ENCODE results near the gene CXCR1.
"Not testable (repeated sequence)": the region's sequence is repeated elsewhere in the genome, so short reads cannot be mapped to it uniquely, and the experiment has no call there.

DNA sequence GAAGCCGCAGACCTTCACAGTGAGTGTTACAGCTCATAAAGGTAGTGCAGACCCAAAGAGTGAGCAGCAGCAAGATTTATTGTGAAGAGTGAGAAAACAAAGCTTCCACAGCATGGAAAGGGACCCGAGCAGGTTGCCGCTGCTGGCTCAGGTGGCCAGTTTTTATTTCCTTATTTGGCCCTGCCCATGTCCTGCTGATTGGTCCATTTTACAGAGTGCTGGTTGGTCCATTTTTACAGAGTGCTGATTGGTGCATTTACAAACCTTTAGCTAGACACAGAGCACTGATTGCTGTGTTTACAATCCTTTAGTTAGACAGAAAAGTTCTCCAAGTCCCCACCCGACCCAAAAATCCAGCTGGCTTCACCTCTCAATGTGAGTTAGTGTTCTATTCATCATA is 45.0 kb downstream of the CXCR1 start:
- TF ChIP-seq, protein P1, sequence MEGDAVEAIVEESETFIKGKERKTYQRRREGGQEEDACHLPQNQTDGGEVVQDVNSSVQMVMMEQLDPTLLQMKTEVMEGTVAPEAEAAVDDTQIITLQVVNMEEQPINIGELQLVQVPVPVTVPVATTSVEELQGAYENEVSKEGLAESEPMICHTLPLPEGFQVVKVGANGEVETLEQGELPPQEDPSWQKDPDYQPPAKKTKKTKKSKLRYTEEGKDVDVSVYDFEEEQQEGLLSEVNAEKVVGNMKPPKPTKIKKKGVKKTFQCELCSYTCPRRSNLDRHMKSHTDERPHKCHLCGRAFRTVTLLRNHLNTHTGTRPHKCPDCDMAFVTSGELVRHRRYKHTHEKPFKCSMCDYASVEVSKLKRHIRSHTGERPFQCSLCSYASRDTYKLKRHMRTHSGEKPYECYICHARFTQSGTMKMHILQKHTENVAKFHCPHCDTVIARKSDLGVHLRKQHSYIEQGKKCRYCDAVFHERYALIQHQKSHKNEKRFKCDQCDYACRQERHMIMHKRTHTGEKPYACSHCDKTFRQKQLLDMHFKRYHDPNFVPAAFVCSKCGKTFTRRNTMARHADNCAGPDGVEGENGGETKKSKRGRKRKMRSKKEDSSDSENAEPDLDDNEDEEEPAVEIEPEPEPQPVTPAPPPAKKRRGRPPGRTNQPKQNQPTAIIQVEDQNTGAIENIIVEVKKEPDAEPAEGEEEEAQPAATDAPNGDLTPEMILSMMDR (IDR thresholded peaks at IDR 0.05): not testable (repeated sequence)
- TF ChIP-seq EZH2 (IDR thresholded peaks at IDR 0.05; ENCODE audit: borderline replicate concordance, insufficient read depth, low read depth, low read length, poor library complexity, severe bottlenecking): not testable (repeated sequence)
